Raji (cell line): ENCODE measurements around the gene MPND.
A peak's percentile ranks its signal among the peaks of the same experiment; 100 is the strongest.

Experiments
- POLR2A ChIP-seq: IDR thresholded peaks from 2 replicates; pipeline ENCODE4 v1.6.1; 2011; ENCODE audit warnings: low read depth, low read length, control low read depth; ENCODE audit not compliant: insufficient read depth

The MPND gene

DNA sequence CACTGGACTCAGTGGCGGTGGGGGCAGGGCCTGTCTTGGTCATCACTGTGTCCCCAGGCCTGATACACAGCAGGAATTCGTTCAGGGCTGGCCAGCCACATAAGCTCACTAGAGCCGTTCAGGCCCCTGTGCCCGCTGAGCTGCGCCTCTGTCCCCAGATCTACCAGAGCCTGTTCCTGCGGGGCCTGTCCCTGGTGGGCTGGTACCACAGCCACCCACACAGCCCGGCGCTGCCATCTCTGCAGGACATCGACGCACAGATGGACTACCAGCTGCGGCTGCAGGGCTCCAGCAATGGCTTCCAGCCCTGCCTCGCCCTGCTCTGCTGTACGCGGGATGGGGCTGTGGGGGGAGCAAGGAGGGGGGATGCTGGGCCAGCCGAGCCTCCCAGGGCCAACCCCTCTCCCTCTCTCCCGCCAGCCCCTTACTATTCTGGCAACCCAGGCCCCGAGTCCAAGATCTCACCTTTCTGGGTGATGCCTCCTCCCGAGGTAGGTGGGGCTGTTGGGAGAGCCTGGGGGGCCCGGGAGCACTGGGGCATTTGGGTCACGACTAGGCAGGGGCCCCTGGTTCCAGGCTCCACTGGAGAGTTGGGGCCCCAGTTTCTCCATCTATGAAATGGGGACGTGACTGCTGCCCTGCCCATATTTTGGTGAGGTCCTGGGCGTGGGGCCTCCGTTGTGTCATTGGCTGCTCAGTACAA lies 13.9 kb downstream of the MPND start:
- no peak for TF ChIP-seq POLR2A

DNA sequence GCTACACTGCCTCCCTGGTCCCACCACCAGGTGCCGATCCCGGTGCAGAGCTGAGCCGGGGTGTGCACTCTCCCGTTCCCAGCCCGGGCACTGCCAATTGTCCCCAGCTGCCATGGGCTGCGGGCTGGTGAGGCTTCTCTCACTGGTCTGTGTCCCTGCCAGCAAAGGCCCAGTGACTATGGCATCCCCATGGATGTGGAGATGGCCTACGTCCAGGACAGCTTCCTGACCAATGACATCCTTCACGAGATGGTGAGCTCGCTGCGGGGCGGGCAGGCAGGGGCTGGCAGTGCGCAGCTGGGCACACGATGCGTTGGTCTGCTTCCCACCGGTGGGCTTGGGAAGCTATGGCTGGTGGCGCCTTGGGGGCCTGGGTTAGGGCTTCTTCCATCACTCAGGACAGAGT lies 14.6 kb downstream of the MPND start:
- no peak for TF ChIP-seq POLR2A

DNA sequence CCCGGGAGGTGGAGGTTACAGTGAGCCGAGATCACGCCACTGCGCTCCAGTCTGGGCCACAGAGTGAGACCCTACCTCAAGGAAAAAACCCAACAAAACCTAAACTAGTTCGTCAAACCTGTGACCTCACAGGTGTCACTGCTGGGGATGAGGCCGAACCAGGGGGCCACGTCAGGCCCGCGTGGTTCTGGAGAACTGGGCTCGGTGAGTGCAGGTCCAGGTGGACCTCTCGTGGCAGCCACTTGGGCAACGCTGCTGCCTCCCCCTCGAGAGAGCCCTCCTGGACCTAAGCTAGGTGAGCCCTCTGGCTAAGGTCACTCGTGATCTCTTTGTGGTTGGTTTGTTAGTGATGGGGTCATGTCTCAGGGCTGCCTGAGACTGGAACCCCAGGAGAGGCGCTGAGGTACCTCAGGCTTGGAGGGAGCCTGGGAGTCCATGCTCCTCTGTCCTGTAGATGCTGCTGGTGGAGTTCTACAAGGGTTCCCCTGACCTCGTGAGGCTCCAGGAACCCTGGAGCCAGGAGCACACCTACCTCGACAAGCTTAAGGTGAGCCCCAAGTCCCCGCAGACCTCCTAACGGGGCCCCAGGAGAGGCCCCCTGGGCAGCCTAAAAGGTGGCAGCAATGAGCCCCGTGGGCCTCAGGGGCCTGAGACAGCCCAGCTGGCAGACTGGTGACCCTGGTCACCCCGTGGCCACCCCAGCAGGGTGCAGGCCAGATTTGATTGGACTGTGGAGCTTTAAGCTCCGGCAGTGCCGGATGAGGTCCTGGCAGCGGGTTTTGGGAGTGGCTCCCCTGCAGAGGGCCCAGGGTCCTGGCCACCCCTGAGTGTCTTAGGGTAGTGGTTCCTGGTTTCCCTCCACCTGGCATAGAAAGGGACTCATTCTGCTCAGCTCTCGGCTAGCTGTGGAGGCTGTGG lies 15.6 kb downstream of the MPND start:
- no peak for TF ChIP-seq POLR2A

DNA sequence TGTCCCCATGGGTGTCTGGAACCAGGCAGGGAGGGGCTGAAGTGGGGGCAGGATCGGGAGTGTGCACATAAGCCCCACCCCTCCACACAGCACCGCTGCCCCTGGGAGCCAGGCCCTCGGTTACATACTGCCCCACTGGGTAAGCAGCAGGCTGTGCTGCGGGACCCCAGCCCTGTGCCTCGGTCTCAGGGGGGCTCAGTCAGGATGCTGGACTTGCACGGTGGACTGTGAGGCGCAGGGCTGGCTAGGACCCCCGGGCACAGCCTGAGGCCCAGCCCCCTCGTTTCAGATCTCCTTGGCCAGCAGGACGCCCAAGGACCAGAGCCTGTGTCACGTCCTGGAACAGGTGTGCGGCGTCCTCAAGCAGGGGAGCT lies 16.3 kb downstream of the MPND start:
- TF ChIP-seq POLR2A = no peak

DNA sequence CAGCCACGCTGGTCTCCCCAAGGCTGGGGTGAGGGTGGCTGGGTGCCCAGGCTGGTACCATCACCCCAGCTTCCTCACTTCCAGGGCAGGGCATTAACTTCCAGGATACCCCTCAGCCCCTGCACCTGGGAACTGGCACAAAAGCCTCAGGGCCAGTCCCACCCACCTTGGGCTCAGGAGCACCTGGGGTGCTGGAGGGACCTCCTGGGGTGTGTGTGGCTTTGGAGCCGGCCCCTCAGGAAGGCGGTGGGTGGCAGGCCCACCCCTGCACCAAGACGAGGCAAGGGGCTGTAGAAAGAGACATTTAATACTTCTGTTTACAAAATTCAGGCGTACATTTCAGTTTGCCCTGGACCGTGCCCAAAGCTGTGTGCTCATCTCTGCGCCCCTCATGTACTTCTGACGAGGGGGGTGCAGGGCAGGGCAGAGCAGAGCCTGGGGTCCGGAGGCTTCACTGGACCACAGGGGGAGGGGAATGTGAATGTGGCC lies 16.8 kb downstream of the MPND start:
- no peak for TF ChIP-seq POLR2A

DNA sequence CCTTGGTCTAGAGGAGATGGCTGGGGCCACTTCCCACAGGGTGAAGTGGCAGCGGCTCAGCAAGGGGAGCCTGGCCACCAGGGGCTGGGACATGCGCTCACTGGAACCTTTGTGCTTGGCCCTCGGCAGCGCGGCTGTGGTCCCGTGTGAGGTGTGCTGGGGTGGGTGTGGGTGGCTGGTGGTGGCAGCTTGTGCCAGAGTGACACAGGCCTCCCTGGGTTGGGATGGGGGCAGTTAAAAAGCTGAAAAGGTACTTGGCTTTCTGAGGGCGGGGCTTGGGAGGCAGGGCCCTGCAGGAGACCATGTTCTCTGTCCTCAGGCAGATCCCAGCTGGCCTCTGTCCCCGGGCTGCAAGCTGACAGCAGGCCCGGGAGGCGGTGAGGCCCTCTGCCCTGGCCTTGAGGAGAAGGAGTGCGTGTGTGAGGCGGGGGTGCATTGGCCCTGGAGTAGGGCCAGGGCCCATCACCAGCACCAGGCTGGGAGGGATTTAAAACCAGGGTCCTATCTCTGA lies 17.3 kb downstream of the MPND start:
- TF ChIP-seq POLR2A = no peak

DNA sequence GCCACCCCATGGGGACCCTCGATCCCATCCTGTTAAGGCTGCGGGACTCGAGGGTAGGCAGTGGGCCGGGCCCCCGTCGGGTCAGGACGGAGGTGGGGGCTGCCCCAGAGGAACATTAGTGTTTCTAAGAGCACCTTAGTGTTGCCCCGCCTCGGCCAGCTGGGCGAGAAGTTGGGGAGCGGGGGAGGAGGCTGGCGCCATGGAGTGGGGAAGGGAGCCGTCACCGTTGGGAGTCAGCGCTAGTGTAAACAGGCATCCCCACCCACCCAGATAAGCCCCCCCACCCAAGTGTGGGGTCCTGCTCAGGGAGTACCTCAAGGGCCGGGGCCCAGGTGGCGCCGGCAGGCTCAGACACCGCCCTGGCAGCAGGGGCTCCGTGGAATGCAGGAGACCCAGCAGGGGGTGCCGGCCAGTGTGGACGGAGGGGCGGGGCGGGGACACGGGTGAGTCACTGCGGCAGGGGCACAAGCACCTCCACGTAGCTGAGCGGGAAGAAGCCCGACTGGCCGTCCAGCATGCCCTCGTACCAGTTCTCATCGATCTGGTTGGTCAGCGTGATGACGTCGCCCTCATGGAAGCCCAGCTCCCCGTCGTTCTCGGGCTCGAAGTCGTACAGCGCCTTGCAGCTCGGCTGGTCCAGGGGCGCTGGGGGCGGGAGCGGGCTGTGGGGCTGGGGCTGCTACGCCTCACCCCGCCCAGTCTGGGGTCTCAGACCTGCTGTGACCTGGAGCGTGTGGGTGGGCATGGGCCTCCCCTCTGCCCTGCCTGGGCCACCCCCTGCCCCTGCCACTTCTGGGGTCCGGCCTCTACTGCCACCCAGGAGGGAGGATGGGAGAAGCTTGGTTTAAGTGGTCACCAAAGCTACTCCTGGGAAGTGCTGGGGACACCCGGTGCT lies 18.0 kb downstream of the MPND start:
- no peak for TF ChIP-seq POLR2A

DNA sequence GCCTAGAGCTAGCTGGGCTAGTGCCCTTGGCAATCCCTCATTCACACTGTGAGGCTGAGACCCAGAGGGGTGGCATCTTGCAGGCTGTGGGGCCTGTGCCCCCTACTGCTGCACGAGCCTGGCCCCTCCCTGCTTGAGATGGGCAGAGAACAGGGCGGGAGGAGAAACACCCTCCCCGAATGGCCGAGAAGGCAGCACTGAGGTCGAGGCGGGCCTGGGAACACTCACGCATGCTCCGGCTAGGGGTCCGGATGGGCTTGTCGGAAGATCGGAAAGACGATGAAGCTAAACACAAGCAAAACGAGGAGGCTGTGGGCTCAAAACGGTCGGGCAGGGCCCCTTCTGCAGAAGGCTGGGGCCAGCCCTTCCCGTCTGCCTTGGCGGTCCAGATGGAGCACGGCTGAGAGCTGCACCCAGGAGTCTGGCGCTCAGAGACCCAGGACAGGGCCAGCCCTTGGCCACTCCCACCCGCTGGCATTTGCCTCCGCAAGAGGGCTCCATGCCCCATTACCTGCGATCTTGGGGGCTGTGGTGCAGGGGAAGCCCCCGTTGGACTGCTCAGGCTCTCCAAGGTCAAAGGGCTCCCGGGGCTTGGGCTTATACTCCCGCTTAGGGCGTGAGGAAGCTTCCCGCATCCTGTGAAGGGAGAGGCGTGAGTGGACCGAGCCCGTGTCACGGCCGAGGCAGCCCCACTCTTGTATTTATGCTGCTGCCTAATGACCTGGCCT lies 18.9 kb downstream of the MPND start:
- TF ChIP-seq POLR2A = no peak

DNA sequence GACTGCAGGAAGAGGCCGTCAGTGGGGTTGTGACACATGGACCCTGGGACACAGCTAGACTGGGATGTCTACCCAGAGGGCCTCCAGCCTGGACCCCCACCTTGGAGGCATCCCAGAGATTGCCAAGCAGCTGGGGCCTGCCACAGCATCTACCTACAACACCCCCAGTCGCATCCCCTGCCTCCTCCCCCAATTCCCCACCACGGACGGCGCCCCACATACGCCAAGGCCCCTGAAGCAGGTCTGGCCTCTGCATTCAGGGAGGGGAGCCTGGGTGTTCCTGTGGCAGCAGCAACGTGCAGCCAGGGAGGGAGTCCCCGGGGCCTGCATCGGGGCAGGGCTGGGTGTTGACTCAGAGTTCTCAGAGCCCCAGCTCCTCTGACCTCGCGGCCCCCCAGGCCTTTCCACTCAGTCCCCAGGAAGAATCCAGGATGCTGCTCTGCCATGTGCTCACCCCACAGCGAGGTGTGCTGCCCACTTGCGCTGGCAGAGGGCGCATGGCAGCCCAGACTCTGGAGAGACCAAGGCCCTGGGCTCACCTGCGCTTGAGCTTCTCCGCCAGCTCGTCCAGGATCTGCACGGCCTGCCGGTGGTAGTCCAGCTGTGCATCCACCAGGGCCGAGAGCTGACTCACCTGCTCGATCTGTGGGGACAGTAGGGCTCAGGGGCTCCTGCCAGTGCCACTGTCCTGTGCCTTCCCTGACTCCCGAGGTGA lies 19.6 kb downstream of the MPND start:
- TF ChIP-seq POLR2A = no peak

DNA sequence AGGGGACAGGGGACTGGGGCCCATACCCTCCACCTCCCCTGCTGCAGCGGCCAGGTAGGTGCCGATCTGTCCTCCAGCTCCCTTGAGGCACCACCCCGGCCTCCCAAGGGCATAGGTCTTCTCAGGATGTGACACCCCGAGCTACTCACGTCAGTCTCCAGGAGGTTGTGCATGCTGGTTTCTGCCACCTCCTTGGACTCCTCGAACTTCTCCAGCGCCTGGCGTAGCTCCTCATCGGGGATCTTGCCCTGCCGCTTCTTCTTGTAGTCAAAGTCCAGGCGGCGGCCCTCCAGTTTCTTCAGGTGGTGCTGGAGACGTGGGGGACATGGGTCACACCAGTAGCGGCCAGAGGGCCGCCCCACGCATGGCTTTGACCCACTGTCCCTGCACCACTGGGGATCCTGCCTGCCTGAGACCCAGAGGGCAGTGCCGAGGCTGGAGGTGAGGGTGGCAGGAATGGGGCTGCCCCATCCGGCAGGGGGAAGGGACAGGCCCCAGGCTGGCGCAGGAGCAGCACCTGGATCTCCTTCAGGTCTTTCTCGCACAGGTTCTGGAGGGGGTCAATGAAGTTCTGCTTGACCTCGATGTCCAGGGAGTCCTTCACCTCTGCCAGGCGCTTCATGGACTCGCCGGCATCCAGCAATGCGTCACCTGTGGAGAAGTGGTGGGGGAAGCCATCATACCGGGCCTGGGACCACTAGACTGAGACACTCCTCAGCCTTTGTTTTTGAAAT lies 20.4 kb downstream of the MPND start:
- no peak for TF ChIP-seq POLR2A

DNA sequence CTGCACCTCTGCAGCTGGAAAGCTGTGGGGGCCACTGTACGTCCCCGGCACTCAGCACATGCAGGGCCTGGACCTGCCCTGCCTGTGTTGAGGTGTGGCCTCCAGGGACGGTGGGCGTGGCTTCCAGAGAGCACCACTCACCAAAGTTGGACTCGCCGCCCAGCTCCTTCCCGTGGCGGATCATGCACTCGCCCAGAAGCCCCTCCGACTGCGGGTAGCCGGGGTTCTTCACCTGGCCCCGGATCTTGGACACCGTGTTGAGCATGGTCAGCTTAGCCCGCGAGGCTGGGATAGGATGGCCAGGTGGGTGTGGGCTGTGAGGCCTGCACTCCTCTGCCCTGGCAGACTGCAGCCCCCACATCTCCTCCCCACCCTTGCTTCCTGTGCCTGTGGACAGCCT lies 22.0 kb downstream of the MPND start:
- no peak for TF ChIP-seq POLR2A

DNA sequence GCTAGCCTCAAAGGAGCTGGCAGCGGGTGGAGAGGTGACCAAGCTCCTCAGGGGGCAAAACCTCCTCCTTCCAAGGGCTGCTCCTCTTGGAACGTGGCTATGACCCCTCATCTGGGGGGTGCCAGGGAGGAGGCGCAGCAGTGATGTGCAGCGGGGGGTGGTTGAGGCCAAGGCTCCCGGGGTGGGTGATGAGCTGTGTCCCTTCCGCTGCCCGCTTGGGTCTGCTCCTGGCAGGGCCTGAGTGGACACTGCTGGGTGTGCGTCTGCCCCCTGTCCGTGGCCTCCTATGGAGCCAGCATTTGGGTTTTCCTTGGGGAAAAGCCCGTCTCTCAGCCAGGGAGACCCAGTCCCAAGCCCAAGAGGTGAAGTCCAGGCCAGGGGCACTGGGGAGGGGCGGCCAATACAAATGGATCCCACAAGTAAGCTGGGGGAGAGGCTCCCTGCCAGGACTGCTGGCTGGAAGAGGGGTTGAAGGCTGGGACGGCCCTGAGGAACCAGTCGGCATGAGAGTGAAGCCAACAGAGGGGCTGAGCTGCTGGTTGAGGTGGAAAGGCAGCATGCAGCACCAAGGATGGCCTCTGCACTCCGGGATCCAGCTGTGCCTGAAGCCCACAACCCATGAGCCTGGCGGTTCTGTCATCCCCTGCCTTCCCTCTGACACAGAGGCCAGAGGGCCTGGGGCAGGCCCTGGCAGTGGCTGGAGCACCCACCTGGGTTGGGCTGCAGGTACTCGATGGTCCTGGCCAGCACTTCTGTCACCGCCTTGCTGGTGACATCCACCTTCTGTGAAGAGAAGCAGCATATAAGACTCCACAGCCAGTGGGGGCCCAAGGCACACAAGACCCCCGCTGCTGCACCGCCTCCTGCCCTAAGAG lies 22.7 kb downstream of the MPND start:
- 0 out of 2 replicates have a peak, but pooled peaks have one; percentile 5 for TF ChIP-seq POLR2A

DNA sequence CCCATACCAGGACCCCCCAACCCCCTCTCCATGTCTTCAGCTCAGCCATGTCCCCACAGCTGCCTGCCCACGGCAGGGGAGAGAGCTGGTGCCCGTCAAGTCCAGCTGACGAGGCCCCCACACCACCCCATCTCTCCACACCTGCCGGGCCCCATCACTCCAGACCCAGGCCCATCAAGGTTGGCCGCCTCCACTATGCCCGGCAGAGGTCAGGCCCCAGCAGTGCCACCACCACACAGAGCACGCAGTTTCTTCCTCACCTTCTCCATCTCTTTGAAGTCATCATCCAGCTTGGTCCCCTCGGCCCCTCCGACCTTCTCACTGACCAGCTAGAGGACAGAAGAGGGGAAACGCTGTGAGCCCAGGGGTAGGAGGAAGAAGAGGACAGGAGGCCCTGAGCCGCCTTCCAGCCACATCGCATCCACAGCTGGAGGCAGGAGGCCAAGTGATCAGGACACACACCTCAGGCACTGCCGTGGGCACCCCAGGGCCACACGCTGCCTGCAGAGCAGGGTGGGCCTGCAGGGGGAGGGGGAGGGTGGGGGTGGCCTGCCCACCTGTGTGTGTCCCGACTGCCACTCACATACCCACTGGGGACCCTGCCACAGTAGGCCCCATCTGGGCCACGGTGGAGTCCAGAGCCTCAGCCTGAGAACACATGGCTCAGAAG lies 23.4 kb downstream of the MPND start:
- TF ChIP-seq POLR2A = no peak
